CD4-positive, alpha-beta T cell treated with Interleukin-1 beta for 1 hour (primary cell): ENCODE data around the gene PADI3.

Experiments used
- DNase-seq, 2 donors: peaks; one replicate each; pipeline ENCODE4 v3.0.0-alpha.2; 2020 to 2022

PADI3 gene

DNA sequence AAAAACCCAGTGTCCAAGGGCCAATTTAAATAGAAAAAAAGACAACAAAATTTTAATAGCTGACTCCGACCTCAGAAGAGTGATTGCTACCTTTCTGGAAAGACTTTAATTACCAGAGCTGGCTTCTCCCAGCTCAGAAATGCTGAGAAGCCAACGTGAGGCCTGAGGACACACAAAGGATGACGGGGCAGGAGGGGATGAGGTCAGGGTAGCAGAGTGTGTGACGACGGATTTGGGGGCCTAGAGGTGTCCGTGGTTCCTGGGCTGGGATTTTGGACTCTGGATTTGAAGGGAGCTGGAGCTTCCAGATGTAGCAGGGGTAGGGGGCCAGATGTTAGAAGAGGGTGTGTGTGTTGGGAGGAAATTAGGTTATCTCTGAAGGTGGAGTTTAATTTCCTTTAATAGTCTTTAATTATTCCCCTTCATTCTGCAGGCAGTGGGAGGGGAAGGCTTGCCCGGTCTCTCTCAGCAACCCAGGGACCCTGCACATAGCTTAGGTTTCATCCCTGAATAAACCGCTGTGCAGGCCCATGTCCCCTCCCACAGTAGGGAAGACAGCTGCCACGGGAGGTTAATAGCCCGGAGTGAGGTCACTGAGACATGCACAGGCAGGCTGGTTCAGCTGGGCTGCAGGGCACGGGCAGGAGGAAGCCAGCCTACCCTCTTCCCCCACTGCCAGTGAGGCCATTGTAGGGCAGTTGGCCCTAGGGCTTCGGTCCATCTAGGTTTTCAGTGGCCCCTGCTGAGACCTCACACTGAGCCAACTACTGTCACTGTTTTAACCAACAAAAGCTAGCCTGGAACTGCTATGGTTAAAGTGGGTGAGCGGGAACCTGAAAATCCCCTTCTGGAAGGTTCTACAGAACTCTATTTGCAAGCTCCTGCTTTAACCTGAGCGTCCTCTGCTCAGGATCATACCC is 3.8 kb upstream of the PADI3 start:
- DNase-seq = no peak

DNA sequence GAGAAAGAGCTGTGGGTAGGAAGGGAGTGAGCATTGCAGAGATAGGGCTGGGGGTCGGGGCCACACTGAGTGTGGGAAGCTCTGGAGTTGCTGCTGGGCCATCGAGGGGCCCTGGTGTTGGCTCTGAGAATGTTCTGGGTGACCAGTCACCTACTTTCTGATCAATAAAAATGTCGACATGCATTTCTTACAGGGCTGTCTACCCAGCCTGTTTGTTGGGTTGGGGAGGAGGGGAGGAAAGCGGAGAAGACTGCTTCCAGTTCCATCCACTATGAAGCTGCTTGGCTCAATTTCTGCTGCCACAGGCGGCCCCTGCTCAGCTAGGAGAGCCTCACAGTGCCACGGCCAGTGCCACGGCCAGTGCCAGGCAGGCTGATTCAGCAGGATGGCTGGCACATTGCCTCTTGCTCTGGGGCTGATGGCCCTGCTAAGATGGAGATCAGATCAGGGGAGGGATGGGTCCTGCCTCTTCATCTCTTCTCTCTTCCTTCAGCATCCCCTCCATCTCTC is 3.0 kb upstream of the PADI3 start:
- DNase-seq = no peak

DNA sequence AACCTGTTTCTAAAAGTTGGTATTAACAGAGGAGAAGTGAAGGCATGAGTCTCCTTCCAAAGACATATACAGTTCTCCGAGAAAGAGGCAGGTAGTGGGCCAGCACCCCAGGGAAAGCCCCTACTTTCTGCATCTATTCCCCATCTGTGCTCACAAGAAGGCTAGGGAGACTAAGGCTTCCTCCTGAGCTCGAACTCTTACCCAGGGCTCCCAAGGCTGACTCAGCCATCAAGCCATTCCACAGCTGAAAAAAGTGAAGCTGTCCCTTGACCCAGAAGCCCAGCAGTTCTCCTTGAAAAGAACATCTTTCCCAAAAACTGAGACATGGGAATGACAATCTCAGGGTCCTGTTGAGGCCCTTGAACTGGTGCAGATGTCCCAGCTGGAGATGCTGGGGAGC is 1.9 kb upstream of the PADI3 start:
- no peak for DNase-seq

DNA sequence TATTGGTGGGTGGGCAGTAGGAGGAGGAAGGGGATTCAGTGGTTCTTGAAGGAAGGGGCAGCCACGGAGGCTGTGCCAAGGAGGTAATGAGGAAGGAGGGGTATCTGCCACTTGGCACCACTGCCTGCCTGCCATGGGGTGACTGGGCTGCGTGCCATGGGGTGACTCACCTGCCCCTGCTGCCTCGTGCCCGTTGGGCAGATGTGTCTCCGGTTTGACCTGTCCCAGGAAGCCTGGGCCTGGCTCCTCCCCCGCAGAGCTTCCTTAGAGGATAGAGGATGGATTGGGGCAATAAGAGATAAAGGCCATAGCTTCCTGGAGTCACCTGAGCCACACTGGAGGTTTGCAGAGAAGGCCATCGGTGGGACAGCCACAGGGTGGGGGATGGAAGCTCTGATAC is 1.7 kb downstream of the PADI3 start:
- DNase-seq = peak in 1 of 2 donors; percentile 50

DNA sequence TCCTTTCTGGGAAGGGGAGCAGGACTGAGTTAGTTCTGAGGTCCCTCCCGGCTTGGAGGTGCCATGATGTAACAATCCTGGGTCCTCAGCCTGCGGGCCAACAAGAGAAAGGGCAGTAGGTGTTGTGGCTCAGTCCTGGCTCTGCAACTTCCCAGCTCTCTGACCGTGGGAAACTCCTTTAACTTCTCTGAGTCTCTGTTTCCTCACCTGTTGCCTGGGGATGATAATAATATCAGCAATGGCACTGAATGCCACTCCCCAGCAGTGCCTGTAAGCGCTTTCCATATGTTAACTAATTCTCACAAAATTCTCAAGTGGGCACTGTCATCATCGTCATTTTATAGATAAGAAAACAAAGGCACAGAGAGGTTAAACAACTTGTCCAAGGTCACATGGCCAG is 2.3 kb downstream of the PADI3 start:
- DNase-seq = no peak

- DNase-seq = no peak
These were observed 2.9 kb downstream of the PADI3 start for GRCh38 chr1:17251701-17252376.

DNA sequence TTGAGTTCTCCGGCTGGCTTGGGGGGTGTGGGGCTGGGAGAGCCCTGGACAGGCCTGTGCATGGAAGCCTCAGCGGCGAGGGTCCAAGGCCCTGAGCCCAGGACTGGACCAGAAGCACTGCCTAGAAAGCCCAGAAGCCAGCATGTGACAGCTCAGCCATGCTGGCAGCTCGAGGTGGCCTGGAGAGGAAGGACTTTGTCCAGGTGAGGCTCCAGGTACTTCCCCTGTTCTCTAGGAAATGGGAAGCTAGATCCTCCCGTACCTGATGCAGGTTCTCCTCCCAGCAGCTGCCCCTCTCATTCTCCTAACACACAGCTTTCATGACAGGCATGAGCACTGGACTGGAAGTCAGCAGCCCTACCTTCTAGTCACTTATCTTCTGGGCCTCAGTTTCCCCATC is 6.4 kb downstream of the PADI3 start:
- no peak for DNase-seq

DNA sequence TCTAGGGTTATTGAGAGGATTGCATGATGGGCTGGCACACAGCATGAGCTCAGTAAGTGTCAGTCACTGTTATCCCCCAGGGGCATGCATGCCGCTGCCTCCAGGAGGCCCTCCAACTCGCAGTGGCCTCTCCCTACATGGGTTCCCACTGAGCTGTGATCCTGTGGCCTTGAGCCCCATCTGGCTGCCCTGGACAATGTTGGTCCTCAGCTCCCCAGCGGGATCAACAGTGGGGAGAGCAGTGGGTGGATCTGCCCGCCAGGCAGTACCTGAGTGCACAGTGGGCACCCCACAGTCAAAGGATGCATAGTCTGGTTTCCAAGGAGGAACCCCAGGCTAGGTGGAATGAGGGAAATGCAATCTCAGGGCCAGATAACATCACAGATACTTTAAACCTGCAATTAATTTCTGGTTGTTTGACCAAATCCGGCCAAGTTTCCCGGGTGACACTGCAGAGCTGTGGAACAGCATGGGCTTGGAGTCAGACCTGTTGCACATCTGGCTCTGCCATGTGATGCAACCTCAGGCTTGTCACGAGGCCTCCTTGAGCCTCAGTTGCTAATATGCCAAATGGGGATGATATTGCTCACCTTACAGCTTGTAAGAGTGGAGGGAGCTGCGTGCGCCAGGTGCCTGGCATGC is 9.3 kb downstream of the PADI3 start:
- DNase-seq = no peak

GRCh38 chr1:17258758-17259130 is 9.8 kb downstream of the PADI3 start:
- DNase-seq = no peak

- no peak for DNase-seq
These were observed 10.5 kb downstream of the PADI3 start for GRCh38 chr1:17259233-17259873.

- no peak for DNase-seq
These were observed 11.4 kb downstream of the PADI3 start for GRCh38 chr1:17260264-17260663.

DNA sequence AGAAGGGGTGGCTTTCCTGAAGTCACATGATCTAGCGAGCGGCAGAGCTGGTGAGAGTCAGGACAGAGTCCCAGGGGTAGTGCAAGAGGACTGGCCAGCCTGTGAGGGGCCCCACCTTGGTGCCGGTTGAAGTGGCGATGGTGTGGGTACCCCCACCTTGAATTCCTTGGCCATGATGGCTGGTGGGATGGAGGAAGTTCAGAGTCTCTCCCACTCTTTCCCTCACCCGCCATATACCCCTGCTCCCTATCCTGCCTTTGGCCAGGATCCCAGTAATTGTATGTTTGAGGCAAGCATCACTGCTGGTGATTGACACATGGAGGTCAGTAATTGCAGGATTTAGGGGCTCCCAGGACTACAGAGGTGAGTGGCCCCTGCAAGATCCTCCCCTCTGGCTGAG is 11.8 kb downstream of the PADI3 start:
- DNase-seq = no peak

DNA sequence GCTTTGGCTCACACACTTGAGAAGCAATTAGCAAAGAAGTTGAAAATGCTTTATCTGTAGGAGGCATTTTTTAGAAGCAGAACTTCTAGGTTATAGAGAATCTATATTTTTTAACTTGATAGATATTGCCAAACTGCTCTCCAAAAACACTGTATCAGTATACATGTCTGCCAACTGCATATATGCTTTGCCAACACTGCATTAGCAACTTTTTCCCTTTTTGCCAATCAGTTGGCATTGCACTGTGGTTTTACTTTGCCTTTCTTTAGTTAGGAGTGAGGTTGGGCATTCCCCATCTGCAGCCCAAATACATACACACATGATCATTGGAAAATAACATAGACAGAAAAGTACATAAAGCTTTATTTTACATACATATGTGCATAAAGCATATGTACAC is 15.0 kb downstream of the PADI3 start:
- no peak for DNase-seq

- DNase-seq = no peak
These were observed 15.6 kb downstream of the PADI3 start for GRCh38 chr1:17264470-17264869.

DNA sequence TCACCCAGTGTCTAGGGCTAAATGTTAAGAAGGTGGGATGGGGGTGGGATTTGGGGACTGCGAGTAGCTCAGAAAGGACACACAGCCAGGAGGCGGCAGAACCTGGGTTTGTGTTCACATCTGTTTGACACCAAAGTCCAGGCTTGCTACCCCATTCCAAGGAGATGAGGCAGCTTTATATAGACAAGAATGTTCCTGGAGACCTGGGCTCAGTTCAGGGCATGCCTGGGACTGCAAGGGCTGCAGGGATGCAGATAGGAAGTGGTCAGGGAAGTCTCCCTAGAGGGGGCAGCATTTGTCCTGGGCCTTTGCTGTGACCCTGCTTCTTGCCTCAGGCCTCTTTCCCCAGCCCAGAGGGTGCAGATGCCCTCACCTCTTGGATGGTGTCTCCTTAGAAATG is 16.3 kb downstream of the PADI3 start:
- no peak for DNase-seq

DNA sequence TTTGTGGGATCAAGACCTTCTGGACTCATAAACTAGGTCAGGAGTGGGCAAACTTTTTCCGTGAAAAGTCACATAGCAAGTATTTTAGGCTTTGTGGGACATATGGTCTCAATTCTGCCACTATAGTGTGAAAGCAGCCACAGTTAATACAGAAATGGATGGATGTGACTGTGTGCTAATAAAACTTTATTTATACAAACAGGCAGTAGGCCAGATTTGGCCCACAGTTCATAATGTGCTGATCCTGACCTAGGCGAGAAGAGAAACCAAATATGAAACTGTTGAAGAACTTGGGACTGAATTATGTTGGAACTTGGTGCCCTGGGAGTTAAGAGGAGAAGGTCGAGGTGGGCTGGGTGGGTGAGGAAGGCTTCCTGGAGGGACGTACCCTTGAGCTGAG is 17.1 kb downstream of the PADI3 start:
- DNase-seq = no peak

DNA sequence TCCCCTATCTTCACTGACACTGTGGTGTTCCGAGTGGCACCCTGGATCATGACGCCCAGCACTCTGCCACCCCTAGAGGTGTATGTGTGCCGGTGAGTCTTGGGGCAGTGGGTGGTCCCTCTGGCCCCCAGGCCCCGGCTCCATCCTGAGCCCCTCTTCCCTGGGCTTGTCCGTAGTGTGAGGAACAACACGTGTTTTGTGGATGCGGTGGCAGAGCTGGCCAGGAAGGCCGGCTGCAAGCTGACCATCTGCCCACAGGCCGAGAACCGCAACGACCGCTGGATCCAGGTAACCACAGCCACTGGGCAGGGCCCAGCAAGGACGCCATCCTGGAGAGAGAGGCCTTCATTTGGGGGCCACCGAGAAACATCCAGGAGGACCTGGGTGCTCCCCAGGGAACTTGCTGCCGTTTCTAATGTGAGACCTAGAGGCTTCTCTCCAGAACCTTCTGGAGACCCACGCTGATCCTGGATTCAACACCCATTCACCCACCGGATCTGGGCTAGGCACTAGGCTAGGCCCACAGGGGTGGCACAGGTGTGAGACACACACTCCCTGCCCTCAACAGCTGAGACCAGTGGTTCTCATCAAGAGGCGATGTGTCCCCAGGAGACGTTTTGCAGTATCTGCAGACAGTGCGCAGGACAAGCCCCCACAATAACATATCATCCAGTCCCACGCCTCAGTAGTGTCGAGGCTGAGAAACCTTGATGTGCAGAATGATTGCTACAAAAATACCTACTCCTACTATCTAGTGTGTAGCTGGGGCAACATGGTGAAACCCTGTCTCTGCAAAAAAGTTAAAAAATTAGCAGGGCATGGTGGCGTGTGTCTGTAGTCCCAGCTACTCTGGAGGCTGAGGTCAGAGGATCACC is 22.2 kb downstream of the PADI3 start:
- DNase-seq = no peak

- DNase-seq = no peak
These were observed 23.2 kb downstream of the PADI3 start for GRCh38 chr1:17272066-17272465.

- DNase-seq = no peak
These were observed 23.7 kb downstream of the PADI3 start for GRCh38 chr1:17272646-17273045.

DNA sequence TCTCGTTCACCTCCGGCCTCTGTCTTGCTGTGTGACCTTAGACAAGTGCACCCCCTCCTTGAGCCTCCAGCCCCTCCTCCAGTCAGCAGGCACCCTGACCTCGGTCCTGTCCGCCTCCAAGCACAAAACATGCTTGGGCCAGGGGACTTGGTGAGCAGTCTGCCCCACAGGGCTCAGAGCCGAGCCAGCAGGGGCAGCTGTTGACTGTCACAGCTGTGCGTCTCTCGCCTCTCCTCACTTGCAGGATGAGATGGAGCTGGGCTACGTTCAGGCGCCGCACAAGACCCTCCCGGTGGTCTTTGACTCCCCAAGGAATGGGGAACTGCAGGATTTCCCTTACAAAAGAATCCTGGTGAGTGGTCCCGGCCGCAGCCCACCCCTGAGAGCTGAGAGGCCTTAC is 24.2 kb downstream of the PADI3 start:
- no peak for DNase-seq

DNA sequence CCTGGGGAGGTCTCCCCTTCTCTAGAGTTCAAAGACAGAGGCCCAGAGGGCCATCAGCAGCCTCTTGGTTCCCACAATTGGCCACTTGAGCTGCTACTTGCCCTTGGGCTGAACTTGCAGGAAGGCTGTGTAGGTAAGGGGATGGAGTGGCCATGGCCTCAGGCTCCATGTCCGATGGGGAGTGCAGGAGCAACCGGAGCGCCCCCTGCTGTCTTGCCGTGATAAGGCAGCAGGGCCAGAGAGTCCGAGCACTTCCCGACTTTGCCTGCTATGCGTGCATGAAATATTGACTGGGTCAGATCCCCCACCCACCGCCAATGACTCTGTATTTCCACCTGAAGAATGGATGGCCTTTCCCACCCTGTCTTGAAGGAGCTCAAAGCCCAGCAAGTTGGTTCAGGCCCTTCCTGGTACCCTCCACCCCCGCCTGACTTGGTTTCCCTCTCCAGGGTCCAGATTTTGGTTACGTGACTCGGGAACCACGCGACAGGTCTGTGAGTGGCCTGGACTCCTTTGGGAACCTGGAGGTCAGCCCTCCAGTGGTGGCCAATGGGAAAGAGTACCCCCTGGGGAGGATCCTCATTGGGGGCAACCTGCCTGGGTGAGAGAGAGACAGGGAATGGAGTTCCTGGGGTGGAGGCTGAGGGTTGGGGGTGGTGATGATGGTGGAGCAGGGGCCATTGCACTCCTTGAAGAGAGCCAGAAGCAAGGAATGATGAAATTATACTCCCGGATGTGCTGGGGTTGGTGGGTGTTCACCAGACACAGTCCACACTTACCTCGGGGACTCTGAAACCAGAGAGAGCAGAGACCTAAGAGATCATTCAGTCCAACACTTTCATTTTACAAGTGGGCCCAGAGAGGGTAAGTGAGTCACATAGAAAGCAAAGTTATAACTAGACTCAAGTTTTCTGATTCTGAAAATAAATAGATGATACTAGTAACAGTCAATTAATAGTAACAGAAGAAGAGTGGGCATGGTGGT is 25.6 kb downstream of the PADI3 start:
- DNase-seq = peak; percentile 12 to 22
